ENCODE data around the gene KLF6. TPM values are rescaled to one million over a fixed set of nuclear protein-coding genes. Genes with fewer than 3 reads are reported as not detected.
A peak's percentile ranks its signal among the peaks of the same experiment; 100 is the strongest.

The KLF6 gene
- total RNA-seq, 1 donor from 2014 or later, result 242 TPM

- peaks cover 22% of the 10 kb centered on the region for H3K4me1 ChIP-seq
- no peak overlapping the region for H3K4me3 ChIP-seq
- no peak for DNase-seq
- intact Hi-C loops (cut with DNase I), result no loop called here
- peak overlapping the region; percentile 28 for H3K27ac ChIP-seq
- H3K9me3 ChIP-seq, result no peaks in the 10 kb centered on the region
- H3K36me3 ChIP-seq, result no peaks in the 10 kb centered on the region
- no peaks in the 10 kb centered on the region for H3K27me3 ChIP-seq (ENCODE audit: low read depth)
- TF ChIP-seq, protein P1, sequence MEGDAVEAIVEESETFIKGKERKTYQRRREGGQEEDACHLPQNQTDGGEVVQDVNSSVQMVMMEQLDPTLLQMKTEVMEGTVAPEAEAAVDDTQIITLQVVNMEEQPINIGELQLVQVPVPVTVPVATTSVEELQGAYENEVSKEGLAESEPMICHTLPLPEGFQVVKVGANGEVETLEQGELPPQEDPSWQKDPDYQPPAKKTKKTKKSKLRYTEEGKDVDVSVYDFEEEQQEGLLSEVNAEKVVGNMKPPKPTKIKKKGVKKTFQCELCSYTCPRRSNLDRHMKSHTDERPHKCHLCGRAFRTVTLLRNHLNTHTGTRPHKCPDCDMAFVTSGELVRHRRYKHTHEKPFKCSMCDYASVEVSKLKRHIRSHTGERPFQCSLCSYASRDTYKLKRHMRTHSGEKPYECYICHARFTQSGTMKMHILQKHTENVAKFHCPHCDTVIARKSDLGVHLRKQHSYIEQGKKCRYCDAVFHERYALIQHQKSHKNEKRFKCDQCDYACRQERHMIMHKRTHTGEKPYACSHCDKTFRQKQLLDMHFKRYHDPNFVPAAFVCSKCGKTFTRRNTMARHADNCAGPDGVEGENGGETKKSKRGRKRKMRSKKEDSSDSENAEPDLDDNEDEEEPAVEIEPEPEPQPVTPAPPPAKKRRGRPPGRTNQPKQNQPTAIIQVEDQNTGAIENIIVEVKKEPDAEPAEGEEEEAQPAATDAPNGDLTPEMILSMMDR (IDR thresholded peaks at IDR 0.05), result no peak
- ATAC-seq, result no peak
These were observed 40.9 kb upstream of the KLF6 start for GRCh38 chr10:3825862-3826351.

DNA sequence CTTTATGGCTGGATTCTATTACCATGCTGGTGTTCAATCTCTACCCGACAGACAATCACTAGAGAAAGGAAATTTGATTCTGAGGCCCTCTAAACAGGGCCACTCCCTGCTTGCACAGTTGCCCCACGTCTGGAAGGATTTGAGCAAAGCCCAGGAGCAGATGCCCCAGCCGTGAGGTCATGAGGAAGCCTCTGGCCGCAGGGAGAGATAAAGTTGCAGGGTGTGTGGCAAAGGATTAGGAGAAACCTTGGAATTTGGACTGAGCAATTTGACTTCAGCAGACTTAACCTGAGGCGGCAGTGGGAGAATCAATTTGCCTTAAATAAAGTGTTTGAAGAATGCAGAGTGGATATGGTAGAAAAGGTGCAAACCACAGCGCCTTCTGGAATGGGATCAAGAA lies 40.2 kb upstream of the KLF6 start:
- no peak overlapping the region for H3K4me3 ChIP-seq
- DNase-seq (no peak), ATAC-seq (peak in 1 of 2 donors; percentile 56)
- no peaks in the 10 kb centered on the region for H3K9me3 ChIP-seq
- TF ChIP-seq, protein P1 (IDR thresholded peaks at IDR 0.05), result no peak
- H3K36me3 ChIP-seq, result no peaks in the 10 kb centered on the region
- intact Hi-C loops (cut with DNase I), result no loop called here
- H3K27ac ChIP-seq, result peak overlapping the region; percentile 28
- H3K4me1 ChIP-seq, result peaks cover 15% of the 10 kb centered on the region
- H3K27me3 ChIP-seq (ENCODE audit: low read depth), result no peaks in the 10 kb centered on the region

DNA sequence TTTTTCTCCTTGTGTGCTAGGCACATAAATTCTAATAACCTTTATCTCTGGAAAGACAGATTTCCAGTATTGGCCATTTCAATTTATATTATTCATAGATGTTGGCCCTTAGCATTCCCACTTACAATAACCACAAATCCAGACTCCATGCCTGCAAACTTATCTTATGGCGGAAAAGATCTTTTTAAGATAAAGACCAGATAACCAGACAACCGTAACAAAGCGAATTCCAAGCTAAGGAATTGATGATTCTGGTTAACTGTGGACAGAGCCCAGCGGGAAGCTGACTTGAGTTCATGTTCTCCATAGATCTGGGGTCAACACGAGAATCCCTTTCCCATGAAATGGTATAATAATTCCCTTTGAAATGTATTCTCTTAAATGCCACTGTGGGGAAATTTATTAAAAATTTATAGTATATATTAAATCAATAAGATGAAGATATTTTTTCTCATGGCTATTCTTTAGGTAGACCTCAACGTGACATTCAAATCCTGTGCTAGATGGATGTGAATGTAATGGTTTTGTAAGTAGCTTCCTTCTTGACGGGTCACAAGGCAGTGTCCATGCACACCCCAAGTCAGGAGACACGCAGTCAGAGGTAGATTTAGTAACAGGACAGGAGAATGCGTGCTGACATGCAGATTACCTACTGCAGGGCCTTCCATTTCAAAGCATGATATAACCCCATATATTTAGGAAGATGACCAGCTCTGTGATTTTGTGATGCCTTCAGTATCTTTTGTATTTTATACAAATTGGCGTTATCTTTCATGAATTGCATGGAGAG lies 37.7 kb upstream of the KLF6 start:
- Histone ChIP-seq H3K9me3 (no peaks in the 10 kb centered on the region), H3K27ac (no peak overlapping the region), H3K4me1 (no peaks in the 10 kb centered on the region), H3K36me3 (no peaks in the 10 kb centered on the region), H3K27me3 (ENCODE audit: low read depth) (no peaks in the 10 kb centered on the region), H3K4me3 (no peak overlapping the region)
- intact Hi-C loops (cut with DNase I), result no loop called here
- TF ChIP-seq, protein P1 (IDR thresholded peaks at IDR 0.05), result no peak
- ATAC-seq (no peak), DNase-seq (no peak)

- Histone ChIP-seq H3K4me1 (no peaks in the 10 kb centered on the region), H3K27me3 (ENCODE audit: low read depth) (no peaks in the 10 kb centered on the region), H3K9me3 (no peaks in the 10 kb centered on the region), H3K4me3 (no peak overlapping the region), H3K36me3 (no peaks in the 10 kb centered on the region), H3K27ac (no peak overlapping the region)
- intact Hi-C loops (cut with DNase I), result no loop called here
- TF ChIP-seq, protein P1 (IDR thresholded peaks at IDR 0.05), result no peak
- ATAC-seq (no peak), DNase-seq (no peak)
These were observed 35.2 kb upstream of the KLF6 start for GRCh38 chr10:3820255-3820654.

- TF ChIP-seq, protein P1 (IDR thresholded peaks at IDR 0.05), result no peak
- Histone ChIP-seq H3K27me3 (ENCODE audit: low read depth) (no peaks in the 10 kb centered on the region), H3K36me3 (no peaks in the 10 kb centered on the region), H3K27ac (no peak overlapping the region), H3K4me1 (peaks cover 2% of the 10 kb centered on the region), H3K9me3 (no peaks in the 10 kb centered on the region), H3K4me3 (no peak overlapping the region)
- no peak for DNase-seq
- intact Hi-C loops (cut with DNase I), result no loop called here
- ATAC-seq, result no peak
These were observed 32.0 kb upstream of the KLF6 start for GRCh38 chr10:3816995-3817394.
